GM18951 (cell line): Measurements from ENCODE around the gene HOTAIR.

ENCODE experiments used
- POLR2A ChIP-seq: IDR thresholded peaks from 4 replicates; pipeline ENCODE4 v1.6.1; 2011; ENCODE audit warnings: mild to moderate bottlenecking; ENCODE audit not compliant: insufficient read length, insufficient read depth; ENCODE audit errors: extremely low read depth
- in situ Hi-C: fragments of 300-500 bp; cut with MboI; formaldehyde crosslinking; loops from one replicate; pipeline ENCODE4 v1.12.0; 2022; ENCODE audit warnings: low sequenced_read_pairs, mixed read lengths, inconsistent platforms; ENCODE audit not compliant: unreplicated experiment

HOTAIR gene

DNA sequence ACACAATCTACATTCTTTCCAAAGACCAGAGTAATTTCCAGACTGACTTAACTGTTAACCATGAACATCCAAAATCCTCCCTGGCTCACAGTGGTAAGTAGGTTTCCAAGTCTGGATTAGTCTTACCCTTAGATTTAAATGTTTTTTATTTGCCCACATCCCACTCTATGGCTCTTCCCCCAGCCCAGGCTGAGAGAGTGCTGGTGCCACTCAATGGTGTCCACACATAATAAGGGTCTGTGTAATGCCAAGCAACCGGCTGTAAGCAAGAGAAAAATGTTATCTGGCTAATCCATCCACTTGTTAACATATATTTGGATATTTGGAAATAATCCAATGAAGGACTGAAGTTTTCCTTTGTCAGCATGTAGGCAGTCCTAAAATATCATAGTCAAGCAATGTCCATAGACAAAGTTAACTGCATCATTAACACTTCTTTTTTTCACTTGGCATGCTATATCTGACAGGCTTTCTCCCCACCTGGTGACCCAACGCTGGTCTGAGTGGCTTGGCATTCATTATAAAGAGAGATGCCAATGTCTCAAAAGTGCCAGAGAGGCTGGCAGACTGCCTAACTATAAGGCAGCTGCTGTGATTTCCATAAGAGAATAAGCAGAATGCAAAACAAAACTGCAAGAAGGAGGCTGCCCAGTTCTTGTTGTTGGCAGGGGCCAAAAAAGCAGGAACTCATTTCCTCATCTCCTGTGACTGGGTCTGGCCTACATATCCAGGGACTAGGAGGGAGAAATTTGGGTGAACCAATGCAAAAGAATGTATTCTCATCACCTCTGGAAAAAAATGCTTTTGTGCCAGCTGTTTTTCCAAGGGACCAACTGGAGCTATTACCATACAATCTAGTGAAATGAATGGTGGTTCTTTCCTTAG lies 50.0 kb downstream of the HOTAIR start:
- in situ Hi-C loops = no loop called here
- TF ChIP-seq POLR2A = no peak

DNA sequence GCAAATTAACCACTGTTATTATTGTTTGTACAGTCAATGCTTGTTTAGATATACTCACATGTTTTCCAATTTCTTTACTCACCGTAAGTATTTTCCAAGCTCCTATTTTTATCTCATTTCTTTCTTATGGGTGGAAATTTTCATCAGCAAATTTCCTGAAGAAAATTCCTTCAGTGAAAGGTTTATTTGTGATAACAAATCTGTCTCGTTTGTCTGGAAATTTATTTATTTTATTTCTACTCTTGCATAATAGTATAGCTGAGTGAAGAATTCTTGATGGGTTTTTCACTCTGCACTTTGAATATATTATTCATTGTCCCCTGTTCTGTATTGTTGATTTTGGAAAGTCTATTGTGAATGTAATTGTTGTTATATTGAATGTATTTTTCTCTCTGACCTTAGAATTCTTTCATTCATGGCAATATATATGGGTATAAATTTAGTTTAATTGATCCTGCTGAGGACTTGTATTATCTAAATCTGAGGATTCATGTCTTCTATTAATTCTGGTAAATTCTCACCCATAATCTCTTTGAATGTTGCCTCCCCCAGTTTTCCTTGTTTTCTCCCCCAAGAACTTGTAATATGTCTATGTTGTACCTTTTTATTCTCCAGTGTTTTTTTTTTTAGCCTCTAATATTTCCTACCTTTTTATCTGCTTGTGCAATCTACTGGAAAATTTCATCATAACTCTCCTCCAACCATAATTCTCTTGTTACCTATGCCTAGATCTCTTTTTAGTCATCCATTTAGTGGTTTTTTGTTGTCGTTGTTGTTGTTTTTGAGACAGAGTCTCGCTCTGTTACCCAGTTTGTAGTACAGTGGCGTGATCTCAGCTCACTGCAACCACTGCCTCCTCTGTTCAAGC lies 57.7 kb downstream of the HOTAIR start:
- in situ Hi-C loops = no loop called here
- TF ChIP-seq POLR2A = no peak
